HEK293T (cell line): ENCODE results near the gene BPIFB2.

ENCODE experiments used
- CTCF ChIA-PET: fragments of 350-600 bp; formaldehyde crosslinking; extraction: SDS; loops from one replicate; lab custom pipeline; 2021; ENCODE audit warnings: antibody characterized with exemption, inconsistent platforms; lab: Yijun Ruan, JAX
- POLR2A ChIA-PET: fragments of 350-600 bp; formaldehyde crosslinking; extraction: SDS; loops from one replicate; lab custom pipeline; 2020; ENCODE audit warnings: antibody characterized with exemption, inconsistent platforms; lab: Yijun Ruan, JAX
- DNase-seq: peaks from one replicate; pipeline ENCODE4 v3.0.0; 2012; ENCODE audit warnings: mixed read lengths; ENCODE audit errors: extremely low spot score
- ARNT ChIP-seq: fragments of 450-650 bp; IDR thresholded peaks from 2 replicates; pipeline ENCODE4 v1.6.1; 2017; ENCODE audit warnings: mild to moderate bottlenecking
- BHLHE40 ChIP-seq: fragments of 450-650 bp; IDR thresholded peaks from 2 replicates; pipeline ENCODE4 v1.6.1; 2016; ENCODE audit warnings: mild to moderate bottlenecking, moderate library complexity, borderline replicate concordance
- CTBP1 ChIP-seq: fragments of 450-650 bp; IDR thresholded peaks from 2 replicates; pipeline ENCODE4 v1.6.1; 2016; ENCODE audit warnings: borderline replicate concordance
- ELF4 ChIP-seq: fragments of 450-650 bp; IDR thresholded peaks from 2 replicates; pipeline ENCODE4 v1.6.1; 2017; ENCODE audit warnings: antibody characterized with exemption
- FOXA1 ChIP-seq: fragments of 450-650 bp; IDR thresholded peaks from 2 replicates; pipeline ENCODE4 v1.6.1; 2016; ENCODE audit warnings: mild to moderate bottlenecking
- FOXK2 ChIP-seq: fragments of 450-650 bp; IDR thresholded peaks from 2 replicates; pipeline ENCODE4 v1.6.1; 2016; ENCODE audit warnings: mild to moderate bottlenecking
- FOXM1 ChIP-seq: fragments of 450-650 bp; IDR thresholded peaks from 2 replicates; pipeline ENCODE4 v1.6.1; 2017; ENCODE audit warnings: mild to moderate bottlenecking, borderline replicate concordance
- HDGF ChIP-seq: fragments of 450-650 bp; IDR thresholded peaks from 2 replicates; pipeline ENCODE4 v1.6.1; 2017; ENCODE audit warnings: antibody characterized with exemption, borderline replicate concordance
- L3MBTL2 ChIP-seq: fragments of 450-650 bp; conservative IDR thresholded peaks from 2 replicates; pipeline ENCODE4 v1.6.1; 2016; ENCODE audit warnings: mild to moderate bottlenecking
- LEF1 ChIP-seq: fragments of 450-650 bp; IDR thresholded peaks from 2 replicates; pipeline ENCODE4 v1.6.1; 2017; ENCODE audit warnings: mild to moderate bottlenecking, borderline replicate concordance
- NFRKB ChIP-seq: fragments of 450-650 bp; IDR thresholded peaks from 2 replicates; pipeline ENCODE4 v1.6.1; 2016; ENCODE audit warnings: mild to moderate bottlenecking, moderate library complexity
- SP1 ChIP-seq: fragments of 450-650 bp; IDR thresholded peaks from 2 replicates; pipeline ENCODE4 v1.6.1; 2017
- SUZ12 ChIP-seq: fragments of 450-650 bp; IDR thresholded peaks from 2 replicates; pipeline ENCODE4 v1.6.1; 2016; ENCODE audit warnings: mild to moderate bottlenecking
- TARDBP ChIP-seq: fragments of 450-650 bp; IDR thresholded peaks from 2 replicates; pipeline ENCODE4 v1.6.1; 2016
- ZNF384 ChIP-seq: fragments of 450-650 bp; IDR thresholded peaks from 2 replicates; pipeline ENCODE4 v1.6.1; 2016
- TF ChIP-seq, protein P1 (sequence below): fragments of 450-650 bp; IDR thresholded peaks from 2 replicates; pipeline ENCODE4 v1.6.1; 2016

BPIFB2 gene

DNA sequence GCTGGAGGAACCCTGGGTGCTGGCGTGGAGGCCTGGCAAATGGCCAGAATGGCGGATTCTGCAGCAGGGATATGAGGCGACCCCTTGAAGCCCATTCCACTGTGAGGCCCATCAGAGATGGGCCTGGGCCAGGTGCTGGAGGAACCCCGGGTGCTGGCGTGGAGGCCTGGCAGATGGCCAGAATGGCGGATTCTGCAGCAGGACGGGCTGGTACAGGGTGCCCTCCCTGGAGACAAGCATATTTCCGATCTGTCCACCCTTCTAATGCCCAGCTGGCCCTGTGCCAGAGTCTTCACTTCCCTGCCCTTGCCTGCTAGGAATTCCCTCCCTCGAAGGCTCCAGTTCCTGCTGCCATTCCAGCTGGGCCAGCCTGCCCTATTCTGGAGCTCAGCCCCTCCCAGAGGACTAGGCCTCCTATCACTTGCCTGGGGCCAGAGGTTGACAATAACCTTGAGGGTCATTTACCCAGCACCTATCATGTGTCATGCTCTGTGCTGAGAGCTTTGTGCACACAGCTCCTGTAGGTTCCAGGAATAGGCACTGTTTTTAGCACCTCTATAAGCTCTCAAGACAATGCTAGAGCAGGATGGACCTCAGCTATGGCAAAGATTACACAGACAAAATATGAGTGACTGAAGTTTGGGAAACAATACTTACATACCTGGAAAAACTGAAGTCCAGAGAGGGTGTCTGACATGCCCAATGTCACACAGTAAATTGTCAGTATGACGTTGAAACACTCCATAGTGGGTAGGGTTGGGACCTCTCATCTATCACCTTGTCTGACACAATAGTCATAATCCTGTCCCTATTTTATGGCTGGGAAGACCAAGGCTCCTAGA lies 24.7 kb upstream of the BPIFB2 start:
- TF ChIP-seq FOXA1 (no peak), ZNF384 (no peak), BHLHE40 (no peak), FOXM1 (no peak), HDGF (no peak), CTBP1 (no peak), ARNT (no peak), ELF4 (no peak), TARDBP (no peak), SP1 (no peak), LEF1 (no peak), FOXK2 (no peak), NFRKB (no peak), L3MBTL2 (no peak), SUZ12 (no peak)
- TF ChIP-seq, protein P1, sequence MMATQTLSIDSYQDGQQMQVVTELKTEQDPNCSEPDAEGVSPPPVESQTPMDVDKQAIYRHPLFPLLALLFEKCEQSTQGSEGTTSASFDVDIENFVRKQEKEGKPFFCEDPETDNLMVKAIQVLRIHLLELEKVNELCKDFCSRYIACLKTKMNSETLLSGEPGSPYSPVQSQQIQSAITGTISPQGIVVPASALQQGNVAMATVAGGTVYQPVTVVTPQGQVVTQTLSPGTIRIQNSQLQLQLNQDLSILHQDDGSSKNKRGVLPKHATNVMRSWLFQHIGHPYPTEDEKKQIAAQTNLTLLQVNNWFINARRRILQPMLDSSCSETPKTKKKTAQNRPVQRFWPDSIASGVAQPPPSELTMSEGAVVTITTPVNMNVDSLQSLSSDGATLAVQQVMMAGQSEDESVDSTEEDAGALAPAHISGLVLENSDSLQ = no peak
- DNase-seq = no peak
- CTCF ChIA-PET = interaction anchor here (0.6 kb wide), 1 partner anchor 114 kb away, joined by 3 read pairs; no protein-coding TSS in a partner anchor
- POLR2A ChIA-PET = no interaction called here

DNA sequence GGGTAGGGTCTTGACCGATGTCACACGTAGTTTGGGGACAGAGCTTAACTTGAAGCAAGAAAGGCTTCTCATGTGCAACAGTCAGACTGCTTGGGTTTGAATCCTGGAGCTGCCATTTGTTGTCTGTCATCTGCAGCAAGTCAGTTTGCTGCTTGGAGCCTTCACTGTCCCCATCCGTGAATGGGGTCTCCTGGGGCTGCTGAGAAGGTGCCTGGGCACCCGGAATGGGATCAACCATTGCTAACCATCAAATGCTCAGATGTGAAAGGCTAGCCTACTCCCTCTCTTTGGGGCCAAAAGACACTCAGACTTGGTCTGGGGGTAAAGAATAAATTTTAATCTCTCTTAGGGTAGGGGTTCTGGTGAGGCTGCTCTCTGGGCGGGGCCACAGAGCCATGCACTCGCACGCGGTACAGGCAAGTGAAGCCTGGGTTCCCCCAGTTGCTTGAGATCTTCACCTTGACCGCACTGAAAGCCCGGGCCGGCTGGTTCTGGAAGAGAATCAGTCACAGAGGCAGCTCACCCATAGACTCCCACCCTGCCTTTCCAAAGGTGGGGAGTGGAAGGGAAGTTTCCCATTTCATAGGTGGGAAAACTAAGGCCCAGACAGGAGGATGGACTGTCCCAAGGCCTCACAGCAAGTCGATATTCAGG lies 23.9 kb upstream of the BPIFB2 start:
- ChIA-PET POLR2A (no interaction called here), CTCF (interaction anchor here (0.6 kb wide), 1 partner anchor 113 kb away, joined by 3 read pairs; no protein-coding TSS in a partner anchor)
- DNase-seq = no peak
- TF ChIP-seq SP1 = no peak
- no peak for TF ChIP-seq TARDBP
- TF ChIP-seq BHLHE40 = no peak
- TF ChIP-seq FOXM1 = no peak
- TF ChIP-seq LEF1 = no peak
- no peak for TF ChIP-seq CTBP1
- TF ChIP-seq L3MBTL2 = no peak
- TF ChIP-seq FOXA1 = no peak
- no peak for TF ChIP-seq FOXK2
- TF ChIP-seq ZNF384 = no peak
- TF ChIP-seq ARNT = no peak
- no peak for TF ChIP-seq HDGF
- no peak for TF ChIP-seq ELF4
- TF ChIP-seq, protein P1 = no peak
- no peak for TF ChIP-seq NFRKB

DNA sequence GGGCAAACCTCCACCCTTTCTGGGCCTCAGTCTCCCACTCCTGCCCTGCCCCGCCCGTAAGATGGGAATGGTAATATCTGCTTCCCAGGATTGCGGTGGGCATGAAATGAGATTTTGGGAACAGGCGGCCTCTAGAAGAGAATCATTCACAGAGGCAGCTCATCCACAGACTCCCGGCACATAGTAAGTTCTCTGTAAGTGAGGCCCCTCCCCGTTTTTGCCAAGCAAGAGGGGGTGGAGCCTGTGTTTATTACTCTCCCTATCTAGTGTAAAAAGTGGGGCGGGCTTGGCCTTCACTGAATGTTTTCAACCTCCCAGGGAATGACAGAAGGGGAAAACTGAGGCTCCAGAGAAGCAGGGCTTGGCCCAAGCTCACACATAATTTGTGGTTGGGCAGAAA lies 23.3 kb upstream of the BPIFB2 start:
- DNase-seq = peak; percentile 23
- ChIA-PET CTCF (no interaction called here), POLR2A (no interaction called here)
- TF ChIP-seq SUZ12 = no peak
- no peak for TF ChIP-seq CTBP1
- TF ChIP-seq ELF4 = no peak
- no peak for TF ChIP-seq SP1
- no peak for TF ChIP-seq FOXM1
- TF ChIP-seq, protein P1 = no peak
- TF ChIP-seq LEF1 = no peak
- no peak for TF ChIP-seq L3MBTL2
- no peak for TF ChIP-seq ARNT
- TF ChIP-seq HDGF = no peak

DNA sequence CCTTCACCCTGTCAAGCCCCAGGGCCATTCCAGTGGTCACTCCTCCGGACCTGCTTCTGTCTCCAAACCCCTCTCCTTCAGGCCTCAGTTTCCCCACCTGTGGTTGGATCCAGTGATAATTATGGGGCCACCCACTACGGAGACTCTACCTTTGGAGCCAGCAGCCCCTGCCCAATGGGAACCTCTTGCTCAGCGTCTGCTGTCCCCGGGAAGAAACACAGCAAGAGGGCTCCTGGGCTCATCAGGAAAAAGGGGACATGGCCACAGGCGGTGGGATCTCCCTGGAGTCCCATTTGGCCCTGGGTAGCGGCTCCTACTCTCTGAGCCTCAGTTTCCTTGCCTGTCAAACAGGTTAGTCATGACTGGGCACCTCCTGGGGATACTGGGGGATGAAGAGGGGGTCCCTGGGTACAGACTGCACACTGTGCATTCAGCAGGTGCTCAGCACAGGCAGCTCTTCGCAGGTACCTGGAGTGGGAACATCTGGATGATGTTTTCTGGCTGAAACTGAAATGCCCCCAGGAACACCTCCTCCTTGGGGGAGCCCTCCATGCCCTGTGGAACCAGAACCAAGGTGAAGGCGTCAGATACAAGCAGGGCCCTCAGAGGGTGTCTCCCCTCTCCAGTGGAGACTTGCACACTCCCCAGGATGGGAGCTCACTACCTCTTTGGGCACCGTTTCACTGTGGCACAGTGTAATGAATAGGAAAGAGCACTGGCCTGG lies 22.7 kb upstream of the BPIFB2 start:
- ChIA-PET POLR2A (no interaction called here), CTCF (no interaction called here)
- TF ChIP-seq, protein P1 = no peak
- TF ChIP-seq LEF1 (no peak), SP1 (no peak), CTBP1 (no peak), TARDBP (no peak), ARNT (no peak), L3MBTL2 (no peak), FOXK2 (no peak), FOXM1 (no peak)
- DNase-seq = no peak

DNA sequence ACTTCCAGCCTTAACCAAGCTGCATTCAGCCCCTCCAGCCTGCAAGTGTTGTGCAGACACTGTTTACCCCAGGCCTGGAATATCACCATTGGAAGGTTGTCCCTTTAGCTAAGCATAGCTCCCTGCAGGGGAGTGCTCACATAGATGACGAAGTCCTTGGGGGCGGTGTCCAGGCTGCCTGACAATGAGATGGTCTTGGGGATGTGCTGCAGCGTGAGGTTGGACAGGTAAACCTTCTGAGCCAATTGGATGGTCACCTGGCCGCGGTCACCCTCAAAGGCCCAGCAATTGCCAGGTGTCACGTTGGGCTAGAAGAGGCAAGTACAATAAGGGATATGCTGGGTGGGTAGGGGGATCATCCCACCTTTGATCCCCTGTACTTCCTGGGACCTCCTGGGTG lies 21.9 kb upstream of the BPIFB2 start:
- TF ChIP-seq FOXA1 (no peak), NFRKB (no peak)

More for the DNA sequence above, 21.9 kb upstream of the BPIFB2 start:
- CTCF ChIA-PET = no interaction called here
- POLR2A ChIA-PET = no interaction called here
- DNase-seq = no peak
